CD14-positive monocyte (primary cell): Measurements from ENCODE around the gene BLOC1S6. TPM values are rescaled to one million over a fixed set of nuclear protein-coding genes. Genes with fewer than 3 reads are reported as not detected.

ENCODE experiments used
- DNase-seq, 3 donors: peaks; one replicate each; pipeline ENCODE4 v3.0.0-alpha.2; 2011 to 2022
- H2AFZ ChIP-seq: 2 replicates; pipeline ENCODE4 v1.6.0; 2012; ENCODE audit warnings: mild to moderate bottlenecking, low read depth, low read length, inconsistent platforms; ENCODE audit not compliant: insufficient read depth, poor library complexity, severe bottlenecking
- H3K27ac ChIP-seq, 2 donors: 1 replicate in 1 of 2; 2 replicates in 1 of 2; pipeline ENCODE4 v1.5.1; 2012 to 2013; ENCODE audit warnings: low read length in 2 of 2, control low read depth in 1 of 2, inconsistent platforms in 1 of 2, low read depth in 1 of 2, mild to moderate bottlenecking in 1 of 2
- H3K27me3 ChIP-seq, 2 donors: one replicate each; pipeline versions ENCODE4 v1.6.0 to v1.6.1; 2011 to 2013; ENCODE audit warnings: low read length in 2 of 2; ENCODE audit not compliant: control insufficient read depth in 2 of 2, insufficient read depth in 2 of 2
- H3K36me3 ChIP-seq, 2 donors: replicated peaks in 1 of 2; 1 replicate in 1 of 2; 2 replicates in 1 of 2; pipeline versions ENCODE4 v1.5.1 to v1.6.1; 2012 to 2013; ENCODE audit warnings: low read length in 2 of 2, control low read depth in 1 of 2, inconsistent platforms in 1 of 2, mild to moderate bottlenecking in 1 of 2; ENCODE audit not compliant: insufficient read depth in 2 of 2, control insufficient read depth in 1 of 2
- H3K4me1 ChIP-seq, 2 donors: 1 replicate in 1 of 2; 2 replicates in 1 of 2; pipeline versions ENCODE4 v1.5.1 to v1.6.1; 2012 to 2013; ENCODE audit warnings: low read length in 2 of 2, control low read depth in 1 of 2, inconsistent platforms in 1 of 2, mild to moderate bottlenecking in 1 of 2, moderate library complexity in 1 of 2; ENCODE audit not compliant: insufficient read depth in 2 of 2, control insufficient read depth in 1 of 2
- H3K4me2 ChIP-seq: replicated peaks from 2 replicates; pipeline ENCODE3; 2012; ENCODE audit warnings: low read length, moderate library complexity, mild to moderate bottlenecking; ENCODE audit not compliant: poor library complexity, severe bottlenecking; ENCODE audit errors: extremely low read depth
- H3K4me3 ChIP-seq, 3 experiments: fragments of 200-600 bp in 1 of 3; sonication (generic) in 1 of 3; replicated peaks in 1 of 3; 1 replicate in 2 of 3; 2 replicates in 1 of 3; pipeline ENCODE4 v1.5.1; 2011 to 2013; ENCODE audit warnings: low read length in 3 of 3, mild to moderate bottlenecking in 3 of 3, control low read depth in 2 of 3, low read depth in 2 of 3, inconsistent platforms in 1 of 3, moderate library complexity in 1 of 3
- H3K79me2 ChIP-seq: 2 replicates; pipeline ENCODE4 v1.6.0; 2012; ENCODE audit warnings: mild to moderate bottlenecking, control low read depth, inconsistent platforms, low read length, moderate library complexity; ENCODE audit not compliant: insufficient read depth
- H3K9ac ChIP-seq: 2 replicates; pipeline ENCODE4 v1.6.0; 2017; ENCODE audit warnings: low read length, mild to moderate bottlenecking; ENCODE audit not compliant: insufficient read depth, poor library complexity, severe bottlenecking
- H3K9me3 ChIP-seq, 2 donors: replicated peaks in 1 of 2; 1 replicate in 1 of 2; 2 replicates in 1 of 2; pipeline versions ENCODE4 v1.5.1 to v1.6.1; 2012 to 2013; ENCODE audit warnings: low read length in 2 of 2, control low read depth in 1 of 2; ENCODE audit not compliant: control insufficient read depth in 1 of 2, insufficient read depth in 1 of 2
- H4K20me1 ChIP-seq: 2 replicates; pipeline ENCODE4 v1.6.0; 2012; ENCODE audit warnings: mild to moderate bottlenecking, low read length, control low read depth, moderate library complexity; ENCODE audit not compliant: insufficient read depth
- H3K27ac Mint-ChIP-seq, 7 donors: one replicate each; pipeline ENCODE4 v1.8.0; 2020; ENCODE audit warnings: mild to moderate bottlenecking in 7 of 7, mixed read lengths in 7 of 7, moderate library complexity in 6 of 7, inconsistent platforms in 2 of 7
- H3K27me3 Mint-ChIP-seq, 3 donors: one replicate each; pipeline ENCODE4 v1.8.0; 2021 to 2022; ENCODE audit warnings: low read depth in 3 of 3, mild to moderate bottlenecking in 3 of 3, mixed read lengths in 3 of 3, moderate library complexity in 3 of 3, inconsistent platforms in 1 of 3
- H3K36me3 Mint-ChIP-seq, 2 donors: one replicate each; pipeline ENCODE4 v1.8.0; 2020; ENCODE audit warnings: mixed read lengths in 2 of 2, inconsistent platforms in 1 of 2, mild to moderate bottlenecking in 1 of 2
- H3K4me1 Mint-ChIP-seq: one replicate; pipeline ENCODE4 v1.8.0; 2020; ENCODE audit warnings: mild to moderate bottlenecking, mixed read lengths
- H3K4me3 Mint-ChIP-seq, 2 donors: one replicate each; pipeline ENCODE4 v1.8.0; 2020; ENCODE audit warnings: mild to moderate bottlenecking in 2 of 2, mixed read lengths in 2 of 2, moderate library complexity in 1 of 2
- H3K9me3 Mint-ChIP-seq, 7 donors: one replicate each; pipeline ENCODE4 v1.8.0; 2020 to 2022; ENCODE audit warnings: mixed read lengths in 7 of 7, mild to moderate bottlenecking in 6 of 7, moderate library complexity in 6 of 7, inconsistent platforms in 2 of 7
- CTCF ChIP-seq: fragments of 200-600 bp; IDR thresholded peaks from one replicate; pipeline ENCODE4 v1.8.0; 2022; ENCODE audit warnings: antibody characterized with exemption, mild to moderate bottlenecking
- whole genome bisulfite sequencing: methylation state at CpG from one replicate; pipeline ENCODE4 v1.1.5; 2013; ENCODE audit warnings: missing lambda C conversion rate; ENCODE audit not compliant: insufficient coverage; 5-methylcytosine and 5-hydroxymethylcytosine counted together
- intact Hi-C, 2 donors: fragments of 100-400 bp; cut with micrococcal nuclease; formaldehyde crosslinking; loops; one replicate each; pipeline versions ENCODE4 v1.15.0 to v1.15.1; 2023
- polyA plus RNA-seq, 3 donors: library from polyadenylated mRNA; depleted of rRNA in 1 of 3; unstranded in 2 of 3; stranded (reverse) in 1 of 3; fragments of 300-500 nt in 2 of 3; fragments of >200 nt in 1 of 3; fragmentation: Illumina TruSeq in 2 of 3; gene quantifications; 1 replicate in 2 of 3; 2 replicates in 1 of 3; pipeline ENCODE4 v1.2.3, GENCODE V29; 2012 to 2021
- small RNA-seq: library from RNA; depleted of rRNA; stranded (forward); fragments of <200 nt; gene quantifications from one replicate; pipeline ENCODE3, GENCODE V24; 2012; ENCODE audit warnings: low read depth; ENCODE audit not compliant: insufficient read length

Gene BLOC1S6
- polyA plus RNA-seq, 3 donors = 16.8 to 54.9 (median 47.9) TPM

- no peak for TF ChIP-seq CTCF
- Histone ChIP-seq H2AFZ (no peak overlapping the region), H3K4me3 (no peak overlapping the region), H3K4me1 (peaks cover 23 to 24% of the 10 kb centered on the region in 2 donors), H3K9me3 (no peaks in the 10 kb centered on the region), H4K20me1 (peaks cover 96% of the 10 kb centered on the region), H3K36me3 (peaks cover 36 to 52% of the 10 kb centered on the region in 2 donors), H3K4me2 (no peak overlapping the region), H3K27me3 (no peaks in the 10 kb centered on the region), H3K27ac (no peak overlapping the region), H3K9ac (no peak overlapping the region), H3K79me2 (peaks cover 78% of the 10 kb centered on the region)
- intact Hi-C loops = no loop called here
- 80% methylated on average over 5 of the region's 8 CpGs for WGBS
- no peak for DNase-seq
- H3K27me3 Mint-ChIP-seq = peaks cover 0 to 3% (median 0%) of the 10 kb centered on the region in 3 donors
- peaks cover 48% of the 10 kb centered on the region for H3K4me1 Mint-ChIP-seq
- no peak overlapping the region for H3K4me3 Mint-ChIP-seq
- peaks cover 0 to 1% (median 0%) of the 10 kb centered on the region in 7 donors for H3K9me3 Mint-ChIP-seq
- H3K36me3 Mint-ChIP-seq = peaks cover 43 to 53% of the 10 kb centered on the region in 2 donors
- peak overlapping the region in 6 of 7 donors; percentile 15 to 84 (median 38) for H3K27ac Mint-ChIP-seq
Observed at GRCh38 chr15:45657764-45658545, 70.8 kb downstream of the BLOC1S6 start.

Small RNA genes within 50 kb of the gene (small RNA-seq; reads per million reads assigned to genes)
- not detected for gene DPPA5P2
- gene RF00019 = not detected

Other genes with a start within 250 kb of the BLOC1S6 start
- 1 to 10 TPM in 2 of 3 donors, under 1 TPM in 1; 0.89 to 1.5 (median 1.5) TPM for gene GATM, start 208.8 kb upstream of the BLOC1S6 start, polyA plus RNA-seq
- gene SLC30A4, start 64.6 kb upstream of the BLOC1S6 start, polyA plus RNA-seq = under 1 TPM; 0.05 to 0.21 (median 0.17) TPM
- gene SQOR, start 47.6 kb downstream of the BLOC1S6 start, polyA plus RNA-seq = 100 to 1,000 TPM in 2 of 3 donors, 10 to 100 TPM in 1; 78.9 to 292 (median 232) TPM